ENCODE measurements around the gene JAZF1.

The JAZF1 gene
- long read RNA-seq, partial matches to known transcripts, result 1 of 5 reads
- long read RNA-seq, other reads (novel, unspliced or antisense), result 3 of 5 reads

GRCh38 chr7:28180364-28181147 lies at the start of gene JAZF1:
Gene JAZF1, minus strand, starts transcription at chr7:28180795.
- TF ChIP-seq, protein P1, sequence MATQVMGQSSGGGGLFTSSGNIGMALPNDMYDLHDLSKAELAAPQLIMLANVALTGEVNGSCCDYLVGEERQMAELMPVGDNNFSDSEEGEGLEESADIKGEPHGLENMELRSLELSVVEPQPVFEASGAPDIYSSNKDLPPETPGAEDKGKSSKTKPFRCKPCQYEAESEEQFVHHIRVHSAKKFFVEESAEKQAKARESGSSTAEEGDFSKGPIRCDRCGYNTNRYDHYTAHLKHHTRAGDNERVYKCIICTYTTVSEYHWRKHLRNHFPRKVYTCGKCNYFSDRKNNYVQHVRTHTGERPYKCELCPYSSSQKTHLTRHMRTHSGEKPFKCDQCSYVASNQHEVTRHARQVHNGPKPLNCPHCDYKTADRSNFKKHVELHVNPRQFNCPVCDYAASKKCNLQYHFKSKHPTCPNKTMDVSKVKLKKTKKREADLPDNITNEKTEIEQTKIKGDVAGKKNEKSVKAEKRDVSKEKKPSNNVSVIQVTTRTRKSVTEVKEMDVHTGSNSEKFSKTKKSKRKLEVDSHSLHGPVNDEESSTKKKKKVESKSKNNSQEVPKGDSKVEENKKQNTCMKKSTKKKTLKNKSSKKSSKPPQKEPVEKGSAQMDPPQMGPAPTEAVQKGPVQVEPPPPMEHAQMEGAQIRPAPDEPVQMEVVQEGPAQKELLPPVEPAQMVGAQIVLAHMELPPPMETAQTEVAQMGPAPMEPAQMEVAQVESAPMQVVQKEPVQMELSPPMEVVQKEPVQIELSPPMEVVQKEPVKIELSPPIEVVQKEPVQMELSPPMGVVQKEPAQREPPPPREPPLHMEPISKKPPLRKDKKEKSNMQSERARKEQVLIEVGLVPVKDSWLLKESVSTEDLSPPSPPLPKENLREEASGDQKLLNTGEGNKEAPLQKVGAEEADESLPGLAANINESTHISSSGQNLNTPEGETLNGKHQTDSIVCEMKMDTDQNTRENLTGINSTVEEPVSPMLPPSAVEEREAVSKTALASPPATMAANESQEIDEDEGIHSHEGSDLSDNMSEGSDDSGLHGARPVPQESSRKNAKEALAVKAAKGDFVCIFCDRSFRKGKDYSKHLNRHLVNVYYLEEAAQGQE (IDR thresholded peaks at IDR 0.05; ENCODE audit: insufficient replicate concordance, low read depth), result no peak
- no peak for TF ChIP-seq SPI1 (IDR thresholded peaks at IDR 0.05; ENCODE audit: borderline replicate concordance, low read depth)
- no peak for TF ChIP-seq CTCF (IDR thresholded peaks at IDR 0.05; ENCODE audit: insufficient read depth, low read length)
- no peak for TF ChIP-seq POLR2AphosphoS5 (IDR thresholded peaks at IDR 0.05; ENCODE audit: low read depth)
- no peak for TF ChIP-seq GABPA (IDR thresholded peaks at IDR 0.05; ENCODE audit: low read depth)
- H3K27me3 ChIP-seq (ENCODE audit: insufficient read depth, poor library complexity, severe bottlenecking), result no peaks in the 10 kb centered on the region
- H3K4me3 ChIP-seq (replicated peaks; ENCODE audit: insufficient read depth, low read length), result peak within 1 kb of the TSS; percentile 73
- H3K27ac ChIP-seq (replicated peaks), result no peak within 1 kb of the TSS; the same call in 1 of the 2 replicates
- peak in 1 of 2 experiments; percentile 19 for DNase-seq (ENCODE audit: low read depth in 1 of 2, low spot score in 1 of 2)

- no peak for DNase-seq (ENCODE audit: low read depth in 1 of 2, low spot score in 1 of 2)
Measured at GRCh38 chr7:28230261-28230660, 49.7 kb upstream of the JAZF1 start.

DNA sequence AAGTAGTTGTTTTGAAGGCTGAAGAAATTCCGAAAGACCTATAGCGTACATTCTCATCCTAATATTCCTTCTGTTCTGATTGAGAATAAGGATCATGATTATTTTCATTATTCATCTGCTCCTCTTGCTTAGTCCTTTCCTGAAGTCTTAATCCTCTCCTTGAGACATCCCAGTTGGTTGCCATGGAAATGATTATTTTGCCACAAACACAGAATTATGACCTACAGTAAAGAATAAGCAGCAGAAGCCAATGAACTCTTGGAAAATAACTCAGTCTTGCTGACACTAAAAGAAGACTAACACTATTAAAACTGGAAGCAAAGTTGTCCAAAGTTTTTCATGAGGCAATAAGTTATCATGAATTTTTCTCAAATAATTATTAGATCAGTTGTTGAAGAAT lies 47.8 kb upstream of the JAZF1 start:
- TF ChIP-seq POLR2AphosphoS5 (IDR thresholded peaks at IDR 0.05; ENCODE audit: low read depth) (no peak), CTCF (IDR thresholded peaks at IDR 0.05; ENCODE audit: insufficient read depth, low read length) (no peak), SPI1 (IDR thresholded peaks at IDR 0.05; ENCODE audit: borderline replicate concordance, low read depth) (no peak), GABPA (IDR thresholded peaks at IDR 0.05; ENCODE audit: low read depth) (no peak)
- TF ChIP-seq, protein P1 (IDR thresholded peaks at IDR 0.05; ENCODE audit: insufficient replicate concordance, low read depth), result no peak
- no peak for DNase-seq (ENCODE audit: low read depth in 1 of 2, low spot score in 1 of 2)

More at GRCh38 chr7:28230261-28230660, 49.7 kb upstream of the JAZF1 start:
- Histone ChIP-seq H3K4me3 (replicated peaks; ENCODE audit: insufficient read depth, low read length) (no peak overlapping the region), H3K27ac (replicated peaks) (no peak overlapping the region), H3K27me3 (ENCODE audit: insufficient read depth, poor library complexity, severe bottlenecking) (no peaks in the 10 kb centered on the region)
- TF ChIP-seq GABPA (IDR thresholded peaks at IDR 0.05; ENCODE audit: low read depth), result no peak
- TF ChIP-seq, protein P1 (IDR thresholded peaks at IDR 0.05; ENCODE audit: insufficient replicate concordance, low read depth), result no peak
- TF ChIP-seq POLR2AphosphoS5 (IDR thresholded peaks at IDR 0.05; ENCODE audit: low read depth), result no peak
- TF ChIP-seq SPI1 (IDR thresholded peaks at IDR 0.05; ENCODE audit: borderline replicate concordance, low read depth), result no peak
- TF ChIP-seq CTCF (IDR thresholded peaks at IDR 0.05; ENCODE audit: insufficient read depth, low read length), result no peak

More for the DNA sequence above, 47.8 kb upstream of the JAZF1 start:
- H3K27me3 ChIP-seq (ENCODE audit: insufficient read depth, poor library complexity, severe bottlenecking), result no peaks in the 10 kb centered on the region
- H3K27ac ChIP-seq (replicated peaks), result no peak overlapping the region
- H3K4me3 ChIP-seq (replicated peaks; ENCODE audit: insufficient read depth, low read length), result no peak overlapping the region

All from HL-60 (cell line).